Mesenchymal stem cell (in vitro differentiated cells and primary cell): ENCODE data around the gene CABYR.
A peak's percentile ranks its signal among the peaks of the same experiment; 100 is the strongest.

Experiments used
- DNase-seq: peaks from one replicate; pipeline ENCODE4 v3.0.0-alpha.2; 2013
- H2AFZ ChIP-seq: one replicate; pipeline ENCODE4 v1.6.1; 2013; ENCODE audit warnings: low read depth, mild to moderate bottlenecking, control low read depth, inconsistent platforms, low read length, moderate library complexity
- H2AK5ac ChIP-seq: 2 replicates; pipeline ENCODE4 v1.6.1; 2013; ENCODE audit warnings: low read length, moderate library complexity, mild to moderate bottlenecking, inconsistent platforms; ENCODE audit not compliant: severe bottlenecking
- H2BK120ac ChIP-seq: one replicate; pipeline ENCODE4 v1.6.1; 2013; ENCODE audit warnings: low read depth, mild to moderate bottlenecking, inconsistent platforms, low read length, moderate library complexity
- H2BK12ac ChIP-seq, 2 experiments: one replicate each; pipeline ENCODE4 v1.6.1; 2013; ENCODE audit warnings: inconsistent platforms in 2 of 2, low read length in 2 of 2, mild to moderate bottlenecking in 2 of 2, moderate library complexity in 2 of 2, control low read depth in 1 of 2
- H2BK15ac ChIP-seq: one replicate; pipeline ENCODE4 v1.6.1; 2013; ENCODE audit warnings: mild to moderate bottlenecking, low read depth, inconsistent platforms; ENCODE audit not compliant: poor library complexity, severe bottlenecking
- H2BK5ac ChIP-seq: 2 replicates; pipeline ENCODE4 v1.6.1; 2013; ENCODE audit warnings: low read depth, mild to moderate bottlenecking, low read length, control low read depth, inconsistent platforms; ENCODE audit not compliant: poor library complexity, severe bottlenecking
- H3K14ac ChIP-seq, 2 experiments: one replicate each; pipeline ENCODE4 v1.6.1; 2013; ENCODE audit warnings: inconsistent platforms in 2 of 2, low read length in 2 of 2, control low read depth in 1 of 2, mild to moderate bottlenecking in 1 of 2, moderate library complexity in 1 of 2
- H3K18ac ChIP-seq, 2 experiments: one replicate each; pipeline ENCODE4 v1.6.1; 2013; ENCODE audit warnings: inconsistent platforms in 2 of 2, low read length in 2 of 2, control low read depth in 1 of 2, low read depth in 1 of 2, mild to moderate bottlenecking in 1 of 2
- H3K23ac ChIP-seq, 2 experiments: one replicate each; pipeline ENCODE4 v1.6.1; 2013; ENCODE audit warnings: inconsistent platforms in 2 of 2, low read length in 2 of 2, mild to moderate bottlenecking in 2 of 2, moderate library complexity in 2 of 2, control low read depth in 1 of 2
- H3K27ac ChIP-seq: 2 replicates; pipeline ENCODE4 v1.5.1; 2013; ENCODE audit warnings: mild to moderate bottlenecking, moderate library complexity, low read length, control low read depth, inconsistent platforms; ENCODE audit not compliant: poor library complexity, severe bottlenecking
- H3K27me3 ChIP-seq, 2 experiments: 2 replicates each; pipeline versions ENCODE4 v1.6.1 to v1.7.0; 2013; ENCODE audit warnings: low read length in 2 of 2, mild to moderate bottlenecking in 2 of 2, moderate library complexity in 2 of 2, control low read depth in 1 of 2, inconsistent platforms in 1 of 2; ENCODE audit not compliant: control insufficient read depth in 1 of 2, insufficient read depth in 1 of 2
- H3K36me3 ChIP-seq, 2 experiments: 2 replicates each; pipeline versions ENCODE4 v1.6.1 to v1.7.0; 2013; ENCODE audit warnings: low read length in 2 of 2, control low read depth in 1 of 2, inconsistent platforms in 1 of 2, low read depth in 1 of 2, mild to moderate bottlenecking in 1 of 2; ENCODE audit not compliant: insufficient read depth in 2 of 2, control insufficient read depth in 1 of 2
- H3K4ac ChIP-seq, 2 experiments: one replicate each; pipeline ENCODE4 v1.6.1; 2013; ENCODE audit warnings: inconsistent platforms in 2 of 2, low read length in 2 of 2, mild to moderate bottlenecking in 2 of 2, moderate library complexity in 2 of 2, control low read depth in 1 of 2, low read depth in 1 of 2
- H3K4me1 ChIP-seq: 2 replicates; pipeline ENCODE4 v1.6.1; 2013; ENCODE audit warnings: low read depth, low read length, control low read depth; ENCODE audit not compliant: control insufficient read depth, insufficient read depth
- H3K4me2 ChIP-seq: 2 replicates; pipeline ENCODE4 v1.6.1; 2013; ENCODE audit warnings: low read length, mild to moderate bottlenecking, inconsistent platforms; ENCODE audit not compliant: poor library complexity, severe bottlenecking
- H3K4me3 ChIP-seq, 2 experiments: 2 replicates each; pipeline versions ENCODE4 v1.5.1 to v1.7.0; 2013; ENCODE audit warnings: low read length in 2 of 2, mild to moderate bottlenecking in 2 of 2, control low read depth in 1 of 2, low read depth in 1 of 2; ENCODE audit not compliant: insufficient read depth in 1 of 2
- H3K79me1 ChIP-seq: replicated peaks from 2 replicates; pipeline ENCODE4 v1.6.1; 2013; ENCODE audit warnings: mild to moderate bottlenecking, control low read depth, low read length, inconsistent platforms; ENCODE audit not compliant: poor library complexity, severe bottlenecking
- H3K9ac ChIP-seq: 2 replicates; pipeline ENCODE4 v1.7.0; 2013; ENCODE audit warnings: mild to moderate bottlenecking, low read length, moderate library complexity
- H3K9me3 ChIP-seq: 2 replicates; pipeline ENCODE4 v1.7.0; 2013; ENCODE audit warnings: mild to moderate bottlenecking, low read length; ENCODE audit not compliant: control insufficient read depth
- H4K8ac ChIP-seq: one replicate; pipeline ENCODE4 v1.6.1; 2013; ENCODE audit warnings: inconsistent platforms, mild to moderate bottlenecking, low read length, moderate library complexity
- H4K91ac ChIP-seq: one replicate; pipeline ENCODE4 v1.6.1; 2013; ENCODE audit warnings: mild to moderate bottlenecking, low read length, inconsistent platforms
- WGBS: methylation state at CpG from one replicate; pipeline ENCODE4 v1.1.7; 2013; ENCODE audit warnings: mixed read lengths; 5-methylcytosine and 5-hydroxymethylcytosine counted together

CABYR gene

GRCh38 chr18:24112874-24113615 is 25.8 kb upstream of the CABYR start:
- no peak overlapping the region for H2BK12ac ChIP-seq
- WGBS, result 71% methylated on average over 13 of the region's 15 CpGs

GRCh38 chr18:24114924-24115549 is 23.8 kb upstream of the CABYR start:
- Histone ChIP-seq H4K8ac (no peak overlapping the region), H2BK120ac (no peak overlapping the region), H3K4me1 (peaks cover 13% of the 10 kb centered on the region), H3K14ac (no peak overlapping the region), H3K36me3 (peaks cover 2 to 40% of the 10 kb centered on the region in 2 experiments), H3K9me3 (no peaks in the 10 kb centered on the region), H2BK12ac (no peak overlapping the region), H3K27me3 (no peaks in the 10 kb centered on the region), H3K4me3 (no peak overlapping the region), H3K4me2 (no peak overlapping the region), H3K18ac (no peak overlapping the region), H3K27ac (no peak overlapping the region), H2AK5ac (no peak overlapping the region), H3K4ac (peak overlapping the region in 1 of 2 experiments; percentile 6), H2BK5ac (no peak overlapping the region), H3K9ac (no peak overlapping the region), H2BK15ac (no peak overlapping the region), H4K91ac (no peak overlapping the region), H3K23ac (no peak overlapping the region), H3K79me1 (no peaks in the 10 kb centered on the region), H2AFZ (no peak overlapping the region)
- no peak for DNase-seq
- 95% methylated on average over 4 of the region's 4 CpGs for WGBS

More at GRCh38 chr18:24112874-24113615, 25.8 kb upstream of the CABYR start:
- Histone ChIP-seq H3K4ac (no peak overlapping the region), H4K91ac (no peak overlapping the region), H3K9me3 (no peaks in the 10 kb centered on the region), H3K4me3 (no peak overlapping the region), H3K4me2 (peak overlapping the region; percentile 43), H3K79me1 (no peaks in the 10 kb centered on the region), H3K27ac (no peak overlapping the region), H3K14ac (no peak overlapping the region), H3K36me3 (peaks cover 2 to 30% of the 10 kb centered on the region in 2 experiments), H2BK5ac (no peak overlapping the region), H2BK15ac (no peak overlapping the region), H3K27me3 (no peaks in the 10 kb centered on the region), H2AFZ (no peak overlapping the region), H3K23ac (no peak overlapping the region), H3K4me1 (peaks cover 13% of the 10 kb centered on the region), H3K18ac (no peak overlapping the region), H2AK5ac (no peak overlapping the region), H3K9ac (no peak overlapping the region), H4K8ac (no peak overlapping the region), H2BK120ac (no peak overlapping the region)
- peak; percentile 40 for DNase-seq

GRCh38 chr18:24115628-24116027 is 23.2 kb upstream of the CABYR start:
- H3K4me2 ChIP-seq, result no peak overlapping the region
- H3K9me3 ChIP-seq, result no peaks in the 10 kb centered on the region
- no peak overlapping the region for H3K27ac ChIP-seq
- DNase-seq, result no peak
- no peak overlapping the region for H2AFZ ChIP-seq
- H3K18ac ChIP-seq, result no peak overlapping the region
- no peak overlapping the region for H3K9ac ChIP-seq
- H3K4ac ChIP-seq, result peak overlapping the region in 1 of 2 experiments; percentile 6
- no peak overlapping the region for H2AK5ac ChIP-seq
- no peak overlapping the region for H4K8ac ChIP-seq
- no peak overlapping the region for H3K23ac ChIP-seq
- H3K4me1 ChIP-seq, result peaks cover 13% of the 10 kb centered on the region
- peaks cover 2 to 45% of the 10 kb centered on the region in 2 experiments for H3K36me3 ChIP-seq
- no peak overlapping the region for H2BK5ac ChIP-seq
- H3K4me3 ChIP-seq, result no peak overlapping the region
- H4K91ac ChIP-seq, result no peak overlapping the region
- H2BK15ac ChIP-seq, result no peak overlapping the region
- no peaks in the 10 kb centered on the region for H3K27me3 ChIP-seq
- H2BK12ac ChIP-seq, result no peak overlapping the region
- no peak overlapping the region for H3K14ac ChIP-seq
- no peak overlapping the region for H2BK120ac ChIP-seq
- no peaks in the 10 kb centered on the region for H3K79me1 ChIP-seq
- WGBS, result 88% methylated on average over 2 of the region's 2 CpGs

GRCh38 chr18:24118750-24119577 is 19.9 kb upstream of the CABYR start:
- Histone ChIP-seq H4K91ac (no peak overlapping the region), H2AFZ (no peak overlapping the region), H3K18ac (no peak overlapping the region), H2BK120ac (no peak overlapping the region), H3K9me3 (no peaks in the 10 kb centered on the region), H3K23ac (no peak overlapping the region), H3K9ac (no peak overlapping the region), H3K27ac (no peak overlapping the region), H3K14ac (no peak overlapping the region), H2BK5ac (no peak overlapping the region), H3K4me3 (no peak overlapping the region), H3K4ac (no peak overlapping the region), H3K36me3 (peaks cover 2 to 61% of the 10 kb centered on the region in 2 experiments), H3K79me1 (no peaks in the 10 kb centered on the region), H3K4me2 (no peak overlapping the region), H4K8ac (no peak overlapping the region), H2AK5ac (no peak overlapping the region), H3K4me1 (peaks cover 2% of the 10 kb centered on the region), H2BK12ac (no peak overlapping the region), H3K27me3 (no peaks in the 10 kb centered on the region), H2BK15ac (no peak overlapping the region)
- peak; percentile 73 for DNase-seq
- WGBS, result 52% methylated on average over 6 of the region's 8 CpGs
